BLaER1 treated with 17β-estradiol and CSF1 and Interleukin-3, amounts not matched to agents 10 nM and 100 nM (cell line): Measurements from ENCODE around the gene NME7.

Source experiments
- H3K27ac ChIP-seq, 11 experiments: shearing (Covaris generic); formaldehyde crosslinking; 2 replicates each; pipeline ENCODE4 v1.8.1; 2022
- H3K27me3 ChIP-seq, 11 experiments: shearing (Covaris generic); formaldehyde crosslinking; 2 replicates each; pipeline ENCODE4 v1.8.1; 2022
- H3K36me3 ChIP-seq, 11 experiments: shearing (Covaris generic); formaldehyde crosslinking; 2 replicates each; pipeline ENCODE4 v1.8.1; 2022
- H3K4me1 ChIP-seq, 10 experiments: shearing (Covaris generic); formaldehyde crosslinking; 2 replicates each; pipeline ENCODE4 v1.8.1; 2022
- H3K4me2 ChIP-seq, 11 experiments: shearing (Covaris generic); formaldehyde crosslinking; 2 replicates each; pipeline ENCODE4 v1.8.1; 2022
- H3K4me3 ChIP-seq, 10 experiments: shearing (Covaris generic); formaldehyde crosslinking; 2 replicates each; pipeline ENCODE4 v1.8.1; 2022
- H3K9ac ChIP-seq, 11 experiments: shearing (Covaris generic); formaldehyde crosslinking; 2 replicates each; pipeline ENCODE4 v1.8.1; 2022
- H3K9me3 ChIP-seq, 11 experiments: shearing (Covaris generic); formaldehyde crosslinking; replicated peaks in 1 of 11; 2 replicates each; pipeline ENCODE4 v1.8.1; 2022
- H4K20me1 ChIP-seq, 11 experiments: shearing (Covaris generic); formaldehyde crosslinking; 2 replicates each; pipeline ENCODE4 v1.8.1; 2022
- Cebpa-rat ChIP-seq, 11 experiments: shearing (Covaris generic); IDR thresholded peaks; 2 replicates each; pipeline ENCODE4 v1.8.1; 2022

Gene NME7

GRCh38 chr1:169105087-169105433, 262.5 kb downstream of the NME7 start:
- peaks cover 25 to 40% (median 31%) of the 10 kb centered on the region in 10 experiments for H3K4me1 ChIP-seq
- no peaks in the 10 kb centered on the region for H3K9me3 ChIP-seq
- H3K4me3 ChIP-seq, result peak overlapping the region; percentile 69 to 97 (median 78); a peak in 11 of 20 replicates
- H3K36me3 ChIP-seq, result no peaks in the 10 kb centered on the region
- peak overlapping the region in 1 of 11 experiments; percentile 82; a peak in 1 of 22 replicates for H3K9ac ChIP-seq
- H4K20me1 ChIP-seq, result peaks cover 0 to 7% (median 0%) of the 10 kb centered on the region in 11 experiments; a peak in 3 of 22 replicates
- no peak for TF ChIP-seq Cebpa-rat (IDR thresholded peaks at IDR 0.05)
- H3K27ac ChIP-seq, result peak overlapping the region in 1 of 11 experiments; percentile 62; a peak in 1 of 22 replicates
- H3K4me2 ChIP-seq, result peak overlapping the region; percentile 83 to 100 (median 95)
- peaks cover 8 to 39% (median 26%) of the 10 kb centered on the region in 11 experiments; a peak in 20 of 22 replicates for H3K27me3 ChIP-seq

- no peak for TF ChIP-seq Cebpa-rat (IDR thresholded peaks at IDR 0.05)
- Histone ChIP-seq H4K20me1 (peaks cover 0 to 7% (median 0%) of the 10 kb centered on the region in 11 experiments; a peak in 2 of 22 replicates), H3K36me3 (no peaks in the 10 kb centered on the region), H3K27ac (no peak overlapping the region), H3K9me3 (no peaks in the 10 kb centered on the region), H3K27me3 (peaks cover 8 to 39% (median 26%) of the 10 kb centered on the region in 11 experiments; a peak in 20 of 22 replicates), H3K9ac (no peak overlapping the region), H3K4me2 (no peak overlapping the region), H3K4me1 (peaks cover 18 to 28% (median 22%) of the 10 kb centered on the region in 10 experiments; a peak in 19 of 20 replicates), H3K4me3 (no peak overlapping the region)
Measured at GRCh38 chr1:169103480-169103893, 264.1 kb downstream of the NME7 start.

DNA sequence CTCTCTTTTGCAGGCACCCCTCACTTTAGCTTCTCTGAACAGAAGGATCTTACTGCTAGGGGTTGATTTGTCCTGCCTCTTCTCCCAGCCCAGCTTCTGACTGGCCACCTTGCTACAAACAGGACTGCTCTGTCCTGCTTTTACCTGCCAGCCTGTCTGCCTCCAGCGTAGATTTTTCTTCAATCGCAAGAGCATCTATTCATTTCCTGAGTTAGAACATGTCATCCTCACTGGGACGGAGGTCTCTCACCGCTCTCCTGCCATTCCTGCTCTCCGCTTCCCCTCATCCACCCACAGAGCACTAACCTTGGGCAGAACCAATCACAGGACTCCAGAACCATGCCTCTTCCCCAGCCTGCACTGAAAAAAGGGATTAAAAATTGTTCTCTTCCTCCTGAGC, 264.6 kb downstream of the NME7 start:
- H3K27ac ChIP-seq, result no peak overlapping the region
- TF ChIP-seq Cebpa-rat (IDR thresholded peaks at IDR 0.05), result no peak

DNA sequence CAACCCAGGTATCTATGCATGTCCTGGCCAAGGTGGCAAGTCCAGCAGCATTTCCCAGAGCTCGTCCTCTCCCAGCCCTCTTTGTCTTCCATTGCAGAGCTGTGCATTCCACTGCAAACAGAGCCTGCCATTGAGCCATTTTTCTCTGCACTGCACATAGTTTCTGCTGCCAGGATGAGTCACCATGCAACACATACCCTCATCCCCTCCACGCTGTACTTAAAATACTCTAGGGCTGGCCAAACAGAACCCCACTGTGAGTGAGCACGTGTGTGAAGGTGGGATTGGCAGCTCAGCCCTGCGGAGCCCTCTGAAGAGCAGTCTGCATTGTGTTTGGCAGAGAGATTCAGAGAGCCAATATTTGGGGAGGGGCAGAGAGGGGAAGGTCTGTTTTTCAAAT, 265.0 kb downstream of the NME7 start:
- TF ChIP-seq Cebpa-rat (IDR thresholded peaks at IDR 0.05), result no peak
- peaks cover 8 to 31% (median 20%) of the 10 kb centered on the region in 11 experiments; a peak in 20 of 22 replicates for H3K27me3 ChIP-seq
- H4K20me1 ChIP-seq, result peaks cover 0 to 7% (median 0%) of the 10 kb centered on the region in 11 experiments; a peak in 2 of 22 replicates
- H3K4me1 ChIP-seq, result peaks cover 12 to 25% (median 18%) of the 10 kb centered on the region in 10 experiments; a peak in 19 of 20 replicates
- peak overlapping the region in 1 of 11 experiments; percentile 1; a peak in 2 of 22 replicates for H3K4me2 ChIP-seq
- no peaks in the 10 kb centered on the region for H3K9me3 ChIP-seq
- H3K36me3 ChIP-seq, result no peaks in the 10 kb centered on the region
- H3K4me3 ChIP-seq, result no peak overlapping the region
- no peak overlapping the region for H3K27ac ChIP-seq
- H3K9ac ChIP-seq, result no peak overlapping the region

More for the DNA sequence above, 264.6 kb downstream of the NME7 start:
- Histone ChIP-seq H3K4me2 (no peak overlapping the region), H3K36me3 (no peaks in the 10 kb centered on the region), H3K4me3 (no peak overlapping the region), H4K20me1 (peaks cover 0 to 7% (median 0%) of the 10 kb centered on the region in 11 experiments; a peak in 2 of 22 replicates), H3K4me1 (peaks cover 17 to 28% (median 22%) of the 10 kb centered on the region in 10 experiments; a peak in 19 of 20 replicates), H3K9me3 (no peaks in the 10 kb centered on the region), H3K9ac (no peak overlapping the region), H3K27me3 (peaks cover 8 to 36% (median 24%) of the 10 kb centered on the region in 11 experiments; a peak in 20 of 22 replicates)

DNA sequence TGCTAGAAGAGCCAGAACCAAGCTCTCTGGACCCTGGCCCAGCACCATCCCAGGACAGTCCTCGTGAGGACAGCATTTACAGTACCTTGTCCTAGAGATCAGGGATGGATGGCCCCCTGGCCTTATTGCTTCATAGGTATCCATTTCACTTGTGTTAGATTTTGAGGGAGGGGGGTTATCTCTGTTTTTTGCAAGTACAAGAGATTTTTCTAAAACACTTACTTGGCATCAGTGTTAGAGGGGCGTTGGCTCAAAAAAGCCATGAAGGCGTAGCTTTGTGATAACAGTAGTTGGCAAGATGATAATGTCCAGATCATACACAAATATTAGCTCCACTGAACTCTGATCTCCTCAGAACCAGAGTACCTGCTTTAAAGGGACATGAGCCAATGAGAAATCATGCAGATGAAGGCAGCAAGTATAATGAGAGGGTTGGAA, 266.9 kb downstream of the NME7 start:
- peaks cover 6 to 21% (median 12%) of the 10 kb centered on the region in 10 experiments; a peak in 18 of 20 replicates for H3K4me1 ChIP-seq
- no peak overlapping the region for H3K4me2 ChIP-seq
- H3K27ac ChIP-seq, result no peak overlapping the region
- H3K4me3 ChIP-seq, result no peak overlapping the region
- TF ChIP-seq Cebpa-rat (IDR thresholded peaks at IDR 0.05), result no peak
- peaks cover 0 to 7% (median 0%) of the 10 kb centered on the region in 11 experiments; a peak in 2 of 22 replicates for H4K20me1 ChIP-seq
- H3K9me3 ChIP-seq, result no peaks in the 10 kb centered on the region
- peaks cover 0 to 20% (median 8%) of the 10 kb centered on the region in 11 experiments; a peak in 18 of 22 replicates for H3K27me3 ChIP-seq
- no peak overlapping the region for H3K9ac ChIP-seq
- no peaks in the 10 kb centered on the region for H3K36me3 ChIP-seq

DNA sequence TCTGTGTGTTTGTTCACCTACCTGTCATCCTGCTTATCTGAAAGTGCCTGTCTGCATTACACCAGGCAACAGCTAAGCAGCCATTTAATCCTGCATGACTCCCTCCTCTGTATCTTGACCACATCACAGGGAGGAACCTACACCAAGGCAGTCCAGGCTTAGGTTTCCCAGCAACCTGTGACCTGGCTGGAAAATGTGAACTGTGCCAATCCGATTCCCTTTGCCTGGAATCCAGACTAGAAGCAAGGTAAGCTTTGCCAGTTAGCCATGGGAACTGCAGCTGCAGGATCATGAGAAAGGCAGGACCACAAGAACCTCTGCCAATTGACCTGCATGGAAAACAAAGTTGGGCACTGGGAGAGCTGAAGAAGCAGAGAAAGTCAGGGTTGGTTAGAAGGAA, 267.4 kb downstream of the NME7 start:
- Histone ChIP-seq H3K4me2 (no peak overlapping the region), H3K4me1 (peaks cover 2 to 22% (median 9%) of the 10 kb centered on the region in 10 experiments; a peak in 18 of 20 replicates), H3K9ac (no peak overlapping the region), H3K27me3 (peaks cover 0 to 16% (median 4%) of the 10 kb centered on the region in 11 experiments; a peak in 18 of 22 replicates), H4K20me1 (peaks cover 0 to 5% (median 0%) of the 10 kb centered on the region in 11 experiments; a peak in 2 of 22 replicates), H3K27ac (no peak overlapping the region), H3K36me3 (no peaks in the 10 kb centered on the region), H3K4me3 (no peak overlapping the region), H3K9me3 (no peaks in the 10 kb centered on the region)
- no peak for TF ChIP-seq Cebpa-rat (IDR thresholded peaks at IDR 0.05)

DNA sequence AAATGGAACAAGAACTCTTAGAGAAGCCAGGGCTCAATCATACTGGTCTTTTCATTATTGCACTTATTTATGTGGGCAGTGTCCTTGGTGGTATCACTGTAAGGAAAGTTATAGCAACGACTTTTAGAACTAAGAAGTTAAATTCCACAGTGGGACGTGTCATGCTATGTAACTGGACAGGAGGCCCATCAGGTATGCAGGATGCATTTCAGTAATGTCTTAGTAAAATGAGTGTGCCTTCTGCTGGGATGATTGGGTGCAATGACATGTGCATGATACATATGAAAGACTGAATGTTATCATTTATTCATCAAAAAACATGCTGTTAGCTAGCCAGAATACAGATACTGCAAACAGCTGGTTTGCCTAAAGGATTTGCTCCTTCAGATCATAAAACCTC, 268.0 kb downstream of the NME7 start:
- no peak for TF ChIP-seq Cebpa-rat (IDR thresholded peaks at IDR 0.05)
- Histone ChIP-seq H3K4me1 (peaks cover 0 to 24% (median 6%) of the 10 kb centered on the region in 10 experiments; a peak in 10 of 20 replicates), H3K9me3 (no peaks in the 10 kb centered on the region), H4K20me1 (no peaks in the 10 kb centered on the region), H3K9ac (no peak overlapping the region), H3K36me3 (no peaks in the 10 kb centered on the region), H3K27ac (no peak overlapping the region), H3K27me3 (peaks cover 0 to 9% (median 0%) of the 10 kb centered on the region in 11 experiments; a peak in 8 of 22 replicates), H3K4me3 (no peak overlapping the region), H3K4me2 (no peak overlapping the region)

DNA sequence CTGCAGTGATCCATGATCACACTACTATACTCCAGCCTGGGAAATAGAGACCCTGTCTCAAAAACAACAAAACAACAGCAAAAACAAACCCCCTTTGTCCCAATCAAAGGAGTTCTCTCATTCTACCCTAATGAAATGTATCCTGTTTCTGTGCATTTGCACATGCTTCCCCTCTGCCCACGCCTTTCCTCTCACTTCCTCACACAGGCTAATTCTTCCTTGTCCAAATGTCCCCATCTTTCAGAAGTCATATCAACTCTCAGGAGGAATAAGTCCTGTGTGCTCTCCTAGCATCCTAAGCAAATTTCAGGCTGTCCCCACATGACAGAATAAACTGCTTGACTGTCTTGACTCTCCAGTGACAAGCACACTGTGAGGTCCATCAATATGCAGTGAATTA, 269.2 kb downstream of the NME7 start:
- no peaks in the 10 kb centered on the region for H3K36me3 ChIP-seq
- H3K9ac ChIP-seq, result no peak overlapping the region
- peaks cover 0 to 24% (median 6%) of the 10 kb centered on the region in 10 experiments; a peak in 10 of 20 replicates for H3K4me1 ChIP-seq
- TF ChIP-seq Cebpa-rat (IDR thresholded peaks at IDR 0.05), result no peak
- no peaks in the 10 kb centered on the region; a peak in 1 of 22 replicates for H3K27me3 ChIP-seq
- no peaks in the 10 kb centered on the region for H4K20me1 ChIP-seq
- H3K4me3 ChIP-seq, result no peak overlapping the region
- H3K4me2 ChIP-seq, result peak overlapping the region in 5 of 11 experiments; percentile 1 to 55 (median 30); a peak in 6 of 22 replicates
- H3K27ac ChIP-seq, result peak overlapping the region in 2 of 11 experiments; percentile 25 to 34; a peak in 1 of 22 replicates
- no peaks in the 10 kb centered on the region for H3K9me3 ChIP-seq

- H3K4me1 ChIP-seq, result peaks cover 0 to 24% (median 6%) of the 10 kb centered on the region in 10 experiments; a peak in 10 of 20 replicates
- no peaks in the 10 kb centered on the region for H3K36me3 ChIP-seq
Measured at GRCh38 chr1:169094897-169095569, 272.6 kb downstream of the NME7 start.

More at GRCh38 chr1:169094897-169095569, 272.6 kb downstream of the NME7 start:
- no peaks in the 10 kb centered on the region for H4K20me1 ChIP-seq
- no peaks in the 10 kb centered on the region for H3K9me3 ChIP-seq
- H3K4me2 ChIP-seq, result peak overlapping the region in 5 of 11 experiments; percentile 18 to 28 (median 20); a peak in 5 of 22 replicates
- no peak overlapping the region for H3K9ac ChIP-seq
- H3K27ac ChIP-seq, result no peak overlapping the region
- H3K27me3 ChIP-seq, result no peaks in the 10 kb centered on the region
- no peak for TF ChIP-seq Cebpa-rat (IDR thresholded peaks at IDR 0.05)
- H3K4me3 ChIP-seq, result no peak overlapping the region
